ENCODE data around the gene INA. TPM values are rescaled to one million over a fixed set of nuclear protein-coding genes. Genes with fewer than 3 reads are reported as not detected.
A peak's percentile ranks its signal among the peaks of the same experiment; 100 is the strongest.

Gene INA
- total RNA-seq, 1 donor from 2014 or later: 1.4 TPM

- peaks cover 9% of the 10 kb centered on the region for H3K9me3 Mint-ChIP-seq
- peaks cover 2% of the 10 kb centered on the region for H3K36me3 Mint-ChIP-seq (ENCODE audit: low read depth)
- H3K4me1 Mint-ChIP-seq: peaks cover 7% of the 10 kb centered on the region
- no peak overlapping the region for H3K4me3 Mint-ChIP-seq
- intact Hi-C loops (cut with micrococcal nuclease): no loop called here
- peaks cover 57% of the 10 kb centered on the region for H3K27me3 Mint-ChIP-seq
- no peak for DNase-seq
- no peak overlapping the region for H3K27ac Mint-ChIP-seq
Observed at GRCh38 chr10:103281753-103282152, 4.8 kb downstream of the INA start.

GRCh38 chr10:103282961-103283360, 6.0 kb downstream of the INA start:
- no peak for DNase-seq
- peaks cover 55% of the 10 kb centered on the region for H3K27me3 Mint-ChIP-seq
- no peak overlapping the region for H3K4me3 Mint-ChIP-seq
- no peak overlapping the region for H3K27ac Mint-ChIP-seq
- H3K4me1 Mint-ChIP-seq: peaks cover 6% of the 10 kb centered on the region
- peaks cover 9% of the 10 kb centered on the region for H3K9me3 Mint-ChIP-seq
- H3K36me3 Mint-ChIP-seq (ENCODE audit: low read depth): peaks cover 2% of the 10 kb centered on the region
- intact Hi-C loops (cut with micrococcal nuclease): no loop called here

- Mint-ChIP-seq H3K27ac (no peak overlapping the region), H3K27me3 (peaks cover 53% of the 10 kb centered on the region), H3K36me3 (ENCODE audit: low read depth) (no peaks in the 10 kb centered on the region), H3K4me3 (no peak overlapping the region), H3K9me3 (peaks cover 4% of the 10 kb centered on the region), H3K4me1 (peaks cover 2% of the 10 kb centered on the region)
- no peak for DNase-seq
- intact Hi-C loops (cut with micrococcal nuclease): no loop called here
Observed at GRCh38 chr10:103284170-103284569, 7.2 kb downstream of the INA start.

- Mint-ChIP-seq H3K36me3 (ENCODE audit: low read depth) (no peaks in the 10 kb centered on the region), H3K9me3 (no peaks in the 10 kb centered on the region), H3K4me1 (no peaks in the 10 kb centered on the region), H3K27me3 (peaks cover 38% of the 10 kb centered on the region), H3K4me3 (no peak overlapping the region), H3K27ac (no peak overlapping the region)
- no peak for DNase-seq
- intact Hi-C loops (cut with micrococcal nuclease): no loop called here
Observed at GRCh38 chr10:103287992-103288391, 11.1 kb downstream of the INA start.

- intact Hi-C loops (cut with micrococcal nuclease): no loop called here
Observed at GRCh38 chr10:103291588-103291987, 14.7 kb downstream of the INA start.

GRCh38 chr10:103295374-103296015, 18.6 kb downstream of the INA start:
- Mint-ChIP-seq H3K36me3 (ENCODE audit: low read depth) (no peaks in the 10 kb centered on the region), H3K4me3 (no peak overlapping the region), H3K27ac (no peak overlapping the region), H3K27me3 (peaks cover 16% of the 10 kb centered on the region), H3K4me1 (no peaks in the 10 kb centered on the region), H3K9me3 (no peaks in the 10 kb centered on the region)
- intact Hi-C loops (cut with micrococcal nuclease): no loop called here
- no peak for DNase-seq

More at GRCh38 chr10:103291588-103291987, 14.7 kb downstream of the INA start:
- no peak for DNase-seq
- Mint-ChIP-seq H3K4me3 (no peak overlapping the region), H3K4me1 (no peaks in the 10 kb centered on the region), H3K9me3 (no peaks in the 10 kb centered on the region), H3K27ac (no peak overlapping the region), H3K27me3 (peaks cover 38% of the 10 kb centered on the region), H3K36me3 (ENCODE audit: low read depth) (no peaks in the 10 kb centered on the region)

GRCh38 chr10:103307594-103307993, 30.7 kb downstream of the INA start:
- DNase-seq: no peak
- intact Hi-C loops (cut with micrococcal nuclease): no loop called here
- peaks cover 42% of the 10 kb centered on the region for H3K36me3 Mint-ChIP-seq (ENCODE audit: low read depth)
- H3K4me3 Mint-ChIP-seq: no peak overlapping the region
- H3K27me3 Mint-ChIP-seq: no peaks in the 10 kb centered on the region
- no peak overlapping the region for H3K27ac Mint-ChIP-seq
- no peaks in the 10 kb centered on the region for H3K9me3 Mint-ChIP-seq
- H3K4me1 Mint-ChIP-seq: no peaks in the 10 kb centered on the region

GRCh38 chr10:103310197-103310596, 33.3 kb downstream of the INA start:
- intact Hi-C loops (cut with micrococcal nuclease): no loop called here
- Mint-ChIP-seq H3K36me3 (ENCODE audit: low read depth) (peaks cover 40% of the 10 kb centered on the region), H3K4me3 (no peak overlapping the region), H3K9me3 (no peaks in the 10 kb centered on the region), H3K4me1 (no peaks in the 10 kb centered on the region), H3K27ac (no peak overlapping the region), H3K27me3 (no peaks in the 10 kb centered on the region)
- no peak for DNase-seq

- H3K36me3 Mint-ChIP-seq (ENCODE audit: low read depth): peaks cover 37% of the 10 kb centered on the region
- no peaks in the 10 kb centered on the region for H3K4me1 Mint-ChIP-seq
- no peak overlapping the region for H3K27ac Mint-ChIP-seq
- DNase-seq: no peak
- H3K27me3 Mint-ChIP-seq: no peaks in the 10 kb centered on the region
- no peak overlapping the region for H3K4me3 Mint-ChIP-seq
- intact Hi-C loops (cut with micrococcal nuclease): no loop called here
- H3K9me3 Mint-ChIP-seq: no peaks in the 10 kb centered on the region
Observed at GRCh38 chr10:103316087-103316486, 39.1 kb downstream of the INA start.

GRCh38 chr10:103327906-103328305, 51.0 kb downstream of the INA start:
- Mint-ChIP-seq H3K4me1 (peaks cover 2% of the 10 kb centered on the region), H3K4me3 (no peak overlapping the region), H3K36me3 (ENCODE audit: low read depth) (peaks cover 30% of the 10 kb centered on the region), H3K27ac (peak overlapping the region; percentile 17), H3K9me3 (no peaks in the 10 kb centered on the region), H3K27me3 (no peaks in the 10 kb centered on the region)
- intact Hi-C loops (cut with micrococcal nuclease): no loop called here
- no peak for DNase-seq

GRCh38 chr10:103333934-103334520, 57.1 kb downstream of the INA start:
- intact Hi-C loops (cut with micrococcal nuclease): loop anchor here (10.0 kb wide), 1 partner anchor 499 kb away; the partner anchor contains the start of gene CYP17A1
- no peaks in the 10 kb centered on the region for H3K4me1 Mint-ChIP-seq
- no peaks in the 10 kb centered on the region for H3K27me3 Mint-ChIP-seq
- DNase-seq: no peak
- H3K4me3 Mint-ChIP-seq: no peak overlapping the region
- H3K9me3 Mint-ChIP-seq: no peaks in the 10 kb centered on the region
- peaks cover 32% of the 10 kb centered on the region for H3K36me3 Mint-ChIP-seq (ENCODE audit: low read depth)
- H3K27ac Mint-ChIP-seq: no peak overlapping the region

- no peak overlapping the region for H3K4me3 Mint-ChIP-seq
- no peak for DNase-seq
- no peaks in the 10 kb centered on the region for H3K9me3 Mint-ChIP-seq
- peaks cover 36% of the 10 kb centered on the region for H3K36me3 Mint-ChIP-seq (ENCODE audit: low read depth)
- H3K4me1 Mint-ChIP-seq: no peaks in the 10 kb centered on the region
- H3K27ac Mint-ChIP-seq: no peak overlapping the region
- intact Hi-C loops (cut with micrococcal nuclease): loop anchor here (10.0 kb wide), 1 partner anchor 500 kb away; the partner anchor contains the start of gene CYP17A1
- no peaks in the 10 kb centered on the region for H3K27me3 Mint-ChIP-seq
Observed at GRCh38 chr10:103334567-103334966, 57.6 kb downstream of the INA start.

- Mint-ChIP-seq H3K4me1 (no peaks in the 10 kb centered on the region), H3K36me3 (ENCODE audit: low read depth) (peaks cover 34% of the 10 kb centered on the region), H3K27me3 (no peaks in the 10 kb centered on the region), H3K9me3 (no peaks in the 10 kb centered on the region), H3K27ac (no peak overlapping the region), H3K4me3 (no peak overlapping the region)
- intact Hi-C loops (cut with micrococcal nuclease): loop anchor here (10.0 kb wide), 1 partner anchor 502 kb away; the partner anchor contains the start of gene CYP17A1
- DNase-seq: no peak
Observed at GRCh38 chr10:103336370-103336769, 59.4 kb downstream of the INA start.
